ENCODE measurements around the gene KCNQ1. TPM values are rescaled to one million over a fixed set of nuclear protein-coding genes. Genes with fewer than 3 reads are reported as not detected.

KCNQ1 gene
- total RNA-seq, 1 donor from 2014 or later = 6.0 TPM

DNA sequence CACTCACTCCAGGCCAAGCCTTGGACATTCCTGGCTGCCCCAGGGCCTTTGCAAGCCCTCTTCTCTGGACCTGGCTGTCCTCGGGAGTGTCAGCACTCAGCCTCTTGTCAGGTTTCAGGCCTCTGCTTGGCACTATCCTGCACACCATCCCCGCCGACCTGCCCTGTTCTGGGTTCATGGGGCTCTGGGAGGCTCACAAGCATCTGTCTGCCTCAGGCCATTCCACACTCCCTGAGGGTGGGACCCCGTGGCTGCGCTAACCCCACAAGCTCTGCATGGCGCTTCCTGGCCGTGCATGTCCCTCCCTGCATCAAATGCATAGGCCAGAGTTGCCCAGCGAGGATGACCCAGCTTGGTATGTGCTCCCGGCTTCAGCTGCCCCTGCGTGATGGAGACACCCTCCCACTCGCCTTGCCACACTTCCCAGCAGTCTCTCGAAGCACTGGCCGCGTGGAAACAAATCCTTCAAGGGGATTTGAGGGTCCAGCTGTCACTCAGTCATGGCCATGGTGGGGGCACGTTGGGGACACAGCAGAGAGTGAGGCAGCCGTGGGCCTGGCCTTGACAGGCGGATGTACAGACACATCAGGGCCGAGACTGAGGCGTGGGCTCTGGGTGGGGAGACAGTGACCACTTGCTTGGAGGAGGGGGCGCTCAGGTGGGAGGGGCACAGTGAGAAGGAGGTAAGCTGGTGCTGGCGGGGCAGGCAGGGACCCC lies 87.3 kb downstream of the KCNQ1 start:
- intact Hi-C loops (cut with micrococcal nuclease) = loop anchor here (1.0 to 5.0 kb wide), 4 partner anchors 85 to 356 kb away; partner anchors contain the start of genes KCNQ1 and TSPAN32

GRCh38 chr11:2532704-2533586 lies 88.1 kb downstream of the KCNQ1 start:
- intact Hi-C loops (cut with micrococcal nuclease) = loop anchor here (1.0 to 5.0 kb wide), 4 partner anchors 86 to 359 kb away; partner anchors contain the start of gene KCNQ1

DNA sequence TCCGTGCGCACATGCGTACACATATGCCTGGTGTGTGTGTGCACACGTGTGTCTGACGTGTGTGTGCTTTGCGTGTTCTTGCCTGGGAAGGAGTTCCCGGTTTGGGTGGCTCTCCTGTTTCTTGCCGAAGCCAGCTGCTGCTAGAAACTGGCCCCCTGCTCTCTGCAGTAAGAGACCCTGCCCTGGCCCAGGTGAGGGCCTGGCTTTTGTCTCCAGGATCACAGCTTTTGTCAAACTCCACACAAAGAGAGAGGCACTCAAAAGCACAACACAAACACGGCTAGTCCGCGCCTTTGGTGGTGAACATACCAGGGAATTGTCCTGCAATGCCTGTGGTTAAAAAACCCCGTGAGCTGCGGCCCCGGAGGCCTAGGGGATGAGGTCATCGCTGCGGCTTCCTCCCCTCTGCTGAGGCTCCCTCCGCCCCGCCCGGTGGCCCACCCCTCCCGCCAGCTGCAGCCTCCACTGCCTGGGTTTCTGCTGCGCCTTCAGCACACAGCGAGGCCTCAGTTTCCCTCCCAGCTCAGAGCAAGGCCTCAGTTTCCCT lies 88.9 kb downstream of the KCNQ1 start:
- intact Hi-C loops (cut with micrococcal nuclease) = loop anchor here (1.0 to 5.0 kb wide), 3 partner anchors 86 to 359 kb away; partner anchors contain the start of gene KCNQ1

DNA sequence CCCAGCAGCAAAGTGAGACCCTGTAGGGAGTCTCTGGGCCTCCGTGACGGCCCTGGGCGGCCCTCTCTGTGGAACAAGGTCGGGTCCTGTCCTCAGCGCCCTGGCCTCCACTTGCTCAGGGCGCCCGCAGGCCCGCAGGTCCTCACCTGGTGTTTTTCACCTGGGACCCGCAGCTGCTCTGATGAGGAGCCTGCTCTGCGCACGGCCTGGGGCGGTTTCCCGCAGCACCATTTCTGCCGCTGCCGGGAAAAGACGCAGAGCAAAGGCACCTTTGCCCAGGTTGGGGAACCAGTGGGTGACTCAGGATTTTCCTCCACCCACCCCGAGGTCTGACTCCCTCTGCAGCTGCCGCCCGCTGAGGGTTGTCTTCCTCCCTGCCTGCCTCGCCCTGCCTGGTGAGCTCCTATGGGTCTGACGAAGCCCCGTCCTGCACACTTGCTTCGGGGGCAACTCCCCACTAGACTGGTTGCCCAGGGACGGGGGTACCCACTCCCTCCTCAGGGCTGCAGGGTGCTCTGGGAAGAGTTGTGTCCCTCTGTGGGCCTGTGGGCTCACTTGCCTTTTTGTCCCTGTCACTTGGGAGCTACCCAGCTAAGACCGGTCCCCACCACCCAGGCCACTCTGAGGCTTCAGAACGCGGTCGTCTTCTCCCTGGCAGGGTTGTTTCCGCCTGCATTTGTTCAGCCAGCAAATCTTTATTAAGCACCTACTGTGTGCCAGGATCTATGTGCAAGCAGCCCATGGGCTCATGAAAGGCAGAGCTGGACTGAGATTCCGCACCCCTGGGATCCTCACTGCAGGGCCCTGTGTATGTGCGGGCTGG lies 89.5 kb downstream of the KCNQ1 start:
- intact Hi-C loops (cut with micrococcal nuclease) = loop anchor here (5.0 kb wide), 2 partner anchors 87 to 337 kb away; partner anchors contain the start of gene KCNQ1

DNA sequence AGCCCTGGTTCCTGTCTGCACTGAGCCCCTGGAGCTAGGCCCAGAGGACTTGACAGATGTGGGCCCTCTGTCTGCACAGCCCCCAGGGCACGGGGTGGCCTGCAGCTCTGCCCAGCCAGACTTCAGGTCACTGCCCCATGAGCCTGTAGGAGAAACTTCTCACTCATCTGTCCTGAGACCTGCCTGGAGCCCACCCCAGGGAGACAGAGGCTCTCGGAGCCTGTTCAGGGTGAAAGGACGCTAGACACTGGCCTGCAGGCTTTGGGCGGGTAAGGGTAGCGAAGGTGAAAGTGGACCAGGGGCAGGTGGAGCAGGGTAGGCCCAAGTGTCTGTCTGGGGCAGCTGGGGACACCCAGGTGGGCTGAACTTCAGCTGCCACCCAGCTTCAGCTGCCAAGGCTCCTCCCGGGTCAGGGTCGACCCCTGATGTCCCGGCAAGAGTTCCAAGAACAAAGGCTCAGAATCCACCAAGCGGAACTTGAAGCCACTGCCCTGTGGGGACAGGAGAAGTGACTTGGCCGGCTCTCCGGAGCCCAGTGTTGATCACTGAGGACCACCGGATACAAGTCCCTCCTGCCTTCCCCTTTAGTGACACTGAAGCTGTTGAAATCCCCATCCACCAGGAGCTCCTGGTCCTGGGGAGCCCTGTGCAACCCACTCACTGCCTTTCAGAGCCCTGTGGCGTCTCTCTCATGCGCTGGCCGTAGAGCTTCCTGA lies 90.3 kb downstream of the KCNQ1 start:
- intact Hi-C loops (cut with micrococcal nuclease) = loop anchor here (5.0 kb wide), 2 partner anchors 88 to 338 kb away; partner anchors contain the start of gene KCNQ1

- intact Hi-C loops (cut with micrococcal nuclease) = no loop called here
Observed at GRCh38 chr11:2535673-2536439, 91.0 kb downstream of the KCNQ1 start.

GRCh38 chr11:2536440-2536989 lies 91.7 kb downstream of the KCNQ1 start:
- intact Hi-C loops (cut with micrococcal nuclease) = no loop called here

DNA sequence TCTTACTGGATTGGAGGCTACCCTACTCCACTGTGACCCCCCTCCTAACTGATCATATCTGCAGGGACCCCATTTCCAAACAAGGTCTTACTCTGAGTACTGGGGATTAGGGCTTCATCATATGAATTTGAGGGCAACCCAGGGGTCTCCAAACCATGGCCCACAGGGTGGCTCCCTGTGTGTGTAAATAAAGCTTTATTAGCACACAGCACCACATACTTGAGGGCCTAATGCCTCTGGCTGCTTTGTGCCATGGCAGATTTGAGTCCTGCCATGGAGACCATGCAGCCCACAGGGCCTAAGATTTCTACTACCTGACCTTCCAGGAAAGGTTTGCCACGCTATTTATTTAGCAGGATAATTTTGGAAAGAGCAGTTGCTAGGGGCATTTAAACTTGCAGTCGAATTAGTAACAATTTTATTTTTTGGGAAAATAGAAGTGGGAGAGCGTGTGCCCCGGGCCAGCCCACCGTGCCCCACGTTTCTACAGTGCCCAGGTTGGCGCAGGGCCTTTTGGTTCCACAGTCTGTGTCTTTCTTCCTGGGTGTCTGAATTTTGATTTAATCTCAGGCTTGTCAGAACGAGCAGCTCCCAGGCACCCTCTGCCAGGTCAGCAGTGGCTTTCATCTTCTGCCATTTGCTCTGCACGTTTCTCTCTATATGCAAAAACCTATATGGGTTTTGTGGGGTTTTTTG lies 92.3 kb downstream of the KCNQ1 start:
- intact Hi-C loops (cut with micrococcal nuclease) = no loop called here

DNA sequence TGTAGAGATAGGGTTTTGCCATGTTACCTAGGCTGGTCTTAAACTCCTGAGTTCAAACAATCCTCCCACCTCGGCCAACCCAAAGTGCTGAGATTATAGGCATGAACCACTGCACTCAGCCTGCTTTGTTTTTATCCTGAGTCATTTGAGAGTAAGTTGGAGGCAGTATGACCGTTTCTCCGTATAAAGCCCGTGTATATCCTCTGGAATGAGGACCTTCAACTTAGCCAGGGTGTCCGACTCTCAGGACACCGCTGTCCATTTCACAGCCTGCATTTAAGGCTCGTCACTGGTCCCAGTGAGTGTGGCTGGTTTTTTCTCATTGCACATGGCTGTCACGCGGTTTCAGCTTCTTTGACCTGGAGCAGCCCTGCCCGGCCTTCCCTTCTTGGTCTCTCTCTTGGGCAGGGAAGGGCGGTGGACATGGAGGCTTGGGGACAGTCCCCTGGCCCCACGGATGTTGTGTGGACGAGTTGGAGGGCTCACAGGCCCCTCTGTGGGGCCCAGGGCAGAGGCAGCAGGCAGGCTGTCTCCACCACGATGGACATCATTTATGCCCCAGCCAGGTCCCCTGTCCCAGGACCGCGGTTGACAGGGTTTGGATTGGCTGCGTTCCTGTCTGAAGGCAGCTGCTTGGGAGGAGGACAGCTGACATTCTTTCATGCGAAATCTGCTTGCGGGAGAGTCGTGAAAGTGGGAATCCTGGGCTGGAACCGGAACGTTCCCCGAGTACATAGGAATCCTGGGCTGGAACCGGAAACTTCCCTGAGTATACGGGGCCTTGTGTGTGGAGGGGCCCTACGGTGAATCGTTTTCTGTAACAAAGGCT lies 93.3 kb downstream of the KCNQ1 start:
- intact Hi-C loops (cut with micrococcal nuclease) = no loop called here

- intact Hi-C loops (cut with micrococcal nuclease) = no loop called here
Observed at GRCh38 chr11:2538951-2539350, 94.1 kb downstream of the KCNQ1 start.

DNA sequence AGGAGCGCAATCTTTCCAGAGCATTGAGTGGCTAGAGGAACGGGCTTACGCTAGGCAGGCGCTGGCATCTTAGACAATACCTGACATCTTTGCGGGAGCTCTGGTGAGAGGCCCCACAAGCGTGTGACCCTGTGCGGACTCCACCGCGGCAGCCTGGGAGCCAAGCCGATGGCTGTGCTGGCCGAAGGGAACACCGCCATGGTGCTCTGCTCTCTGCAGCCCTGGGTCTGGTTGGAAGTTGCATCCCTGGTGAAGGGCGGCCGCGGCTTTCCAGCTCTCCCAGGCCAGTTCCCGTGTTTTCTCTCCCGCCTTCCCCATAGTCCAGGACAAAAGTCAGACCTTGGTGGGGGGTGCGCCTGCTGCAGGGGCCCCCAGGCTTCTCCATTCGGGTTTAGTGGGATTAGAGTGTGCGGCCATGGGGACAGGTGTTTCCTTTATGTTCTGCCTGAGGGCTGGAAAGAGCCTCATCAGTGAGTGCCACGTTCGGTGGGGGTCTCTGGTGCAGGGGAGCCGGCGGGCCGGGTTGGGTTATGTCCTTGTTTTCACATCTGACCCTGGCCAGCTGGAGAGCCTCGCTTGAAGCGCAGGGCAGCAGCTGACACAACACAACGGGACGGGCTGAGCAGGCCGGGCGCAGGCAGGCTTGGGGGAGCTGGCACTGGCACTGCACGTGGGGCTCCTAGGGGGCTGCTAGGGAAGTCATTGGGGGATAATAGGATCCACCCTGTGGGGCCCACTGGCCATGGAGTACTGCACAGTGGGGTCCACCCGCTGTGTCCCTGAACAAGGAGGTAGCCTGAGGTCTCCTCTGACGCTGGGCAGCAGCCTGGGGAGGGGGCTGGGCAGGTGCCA lies 94.8 kb downstream of the KCNQ1 start:
- intact Hi-C loops (cut with micrococcal nuclease) = no loop called here

DNA sequence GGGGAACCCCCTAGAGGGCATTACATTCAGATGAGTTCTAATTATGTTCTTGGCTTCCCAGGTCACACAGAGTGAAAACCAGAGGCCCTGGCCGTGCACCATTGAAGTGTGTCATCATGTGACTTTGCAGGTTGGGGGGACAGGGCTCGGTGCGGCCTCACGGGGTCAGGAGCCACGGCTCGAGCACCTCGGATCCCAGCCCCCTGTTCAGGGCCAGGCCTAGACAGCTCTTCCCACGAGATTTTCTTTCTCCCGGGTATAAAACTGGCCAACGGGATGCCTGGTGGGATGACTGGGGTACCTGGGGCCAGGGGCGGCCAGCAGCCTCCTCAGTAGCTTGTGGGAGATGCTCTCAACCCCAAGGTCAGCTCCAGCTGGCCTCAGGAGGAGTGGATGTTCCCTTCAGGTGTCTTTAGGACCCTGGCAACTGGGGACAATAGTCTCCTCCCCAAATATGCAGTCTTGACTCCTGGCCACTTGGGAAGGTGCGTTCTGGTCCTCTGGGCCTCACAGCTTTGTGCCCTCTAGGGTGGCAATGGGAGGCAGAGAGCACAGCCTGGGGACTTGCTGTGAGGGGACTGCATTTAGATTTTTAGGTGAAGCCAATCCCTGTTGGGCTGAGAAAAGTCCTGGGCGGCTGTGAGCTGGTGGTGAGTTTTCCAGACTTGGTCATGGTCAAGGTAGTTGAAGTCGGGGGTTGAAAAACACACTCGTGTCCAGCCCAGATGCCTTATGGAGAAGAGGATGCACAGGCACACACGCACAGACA lies 95.6 kb downstream of the KCNQ1 start:
- intact Hi-C loops (cut with micrococcal nuclease) = no loop called here

DNA sequence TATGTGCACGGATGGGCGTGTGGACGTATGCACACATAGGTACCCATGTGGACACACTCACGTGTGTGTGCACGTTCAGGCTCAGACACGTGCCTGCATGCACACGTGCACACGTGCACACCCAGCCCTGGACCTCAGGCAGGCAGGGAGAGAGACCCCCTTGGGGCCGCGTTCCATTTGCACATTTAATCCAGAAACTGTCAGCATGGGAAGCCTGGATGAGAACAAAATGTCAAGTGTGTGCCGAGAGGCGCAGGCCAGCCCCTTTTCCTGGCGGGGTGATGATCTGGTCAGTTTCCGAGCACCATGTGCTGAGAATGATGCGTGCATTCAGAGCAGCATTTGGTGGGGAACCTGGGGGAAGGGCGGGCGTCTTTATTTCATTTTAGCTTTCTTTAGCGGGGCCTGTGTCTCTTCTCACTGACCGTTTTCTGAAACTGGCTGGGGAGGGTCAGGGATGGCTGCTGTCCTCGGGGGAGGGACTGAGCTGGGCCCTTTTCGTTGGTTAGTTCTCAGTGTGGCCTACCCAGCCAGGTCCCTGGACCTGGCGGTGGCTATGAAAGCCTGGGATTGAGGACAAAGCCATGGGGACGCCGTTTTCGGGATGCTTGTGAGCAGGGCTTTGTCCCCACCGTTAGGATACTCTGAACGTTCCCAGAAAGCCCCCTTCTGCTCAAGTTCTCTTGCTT lies 96.3 kb downstream of the KCNQ1 start:
- intact Hi-C loops (cut with micrococcal nuclease) = no loop called here

DNA sequence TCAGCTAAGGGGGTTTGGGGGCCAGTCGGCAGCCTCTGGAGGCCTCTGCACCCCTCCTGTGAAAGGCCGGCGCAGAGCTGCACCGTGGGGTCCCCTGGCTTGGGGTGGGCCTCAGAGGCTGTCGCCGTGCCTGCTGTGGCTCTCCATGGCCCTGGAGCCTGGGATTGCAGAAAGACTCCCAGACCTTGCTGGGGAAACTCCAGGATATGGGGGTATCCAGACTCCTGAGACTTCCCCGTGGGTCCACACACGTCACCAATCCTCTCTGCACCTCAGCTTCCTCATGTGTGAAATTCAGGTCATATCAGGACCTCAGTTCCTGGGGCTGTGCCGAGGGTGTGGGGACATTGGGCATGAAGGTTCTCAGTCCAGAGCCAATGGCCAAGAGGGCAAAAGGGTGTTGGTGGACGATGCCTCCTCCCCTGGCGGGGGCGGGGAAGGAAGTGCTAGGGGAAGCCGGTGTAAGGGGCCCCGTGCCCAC lies 97.1 kb downstream of the KCNQ1 start:
- intact Hi-C loops (cut with micrococcal nuclease) = no loop called here

DNA sequence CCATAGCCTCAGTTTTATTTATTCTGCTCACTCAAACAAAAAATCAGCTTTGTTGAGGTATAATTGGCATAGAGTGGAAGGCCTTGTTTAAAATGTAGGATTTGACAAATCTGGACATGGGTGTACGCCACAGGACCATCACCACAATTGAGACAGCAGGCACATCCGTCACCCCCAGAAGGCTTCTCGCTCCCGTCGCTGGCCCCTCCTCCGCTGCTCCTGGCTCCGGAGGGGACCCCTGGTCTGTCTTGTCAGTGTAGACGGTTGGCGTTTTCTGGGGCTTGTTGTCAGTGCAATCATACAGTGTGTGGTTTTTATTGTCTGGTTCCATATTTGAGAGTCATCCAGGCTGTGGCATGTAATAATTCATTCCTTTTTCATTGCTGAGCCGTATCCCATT lies 97.6 kb downstream of the KCNQ1 start:
- intact Hi-C loops (cut with micrococcal nuclease) = no loop called here

Measured in T-helper 2 cell treated with Interferon-gamma antibody and Interleukin-4, amounts not matched to agents 100 ng/mL and 5 ng/mL, for 36 hours (primary cell).